PC-9 (cell line): ENCODE data around the gene RNU5D-1.

ENCODE experiments used
- CTCF ChIP-seq: fragments of 200-600 bp; sonication (generic); conservative IDR thresholded peaks from 2 replicates; pipeline ENCODE4 v1.6.1; 2017; ENCODE audit warnings: mixed run types, antibody characterized with exemption, mild to moderate bottlenecking, moderate library complexity
- EZH2 ChIP-seq: fragments of 200-600 bp; sonication (generic); IDR thresholded peaks from 2 replicates; pipeline ENCODE4 v1.8.0; 2017; ENCODE audit warnings: antibody characterized with exemption, low read depth

GRCh38 chr1:44717653-44718052, 13.3 kb downstream of the RNU5D-1 start:
- TF ChIP-seq EZH2 (no peak), CTCF (no peak)
